Activated T-helper 2 cell treated with anti-CD3 and anti-CD28 coated beads, Interferon-gamma antibody, Interleukin-2, Interleukin-4, amounts not matched to agents 10 μg/mL and 5 μg/mL and 100 μg/mL, durations not matched to agents 14 hours and 24 hours and 36 hours (primary cell): ENCODE measurements around the gene DNAJB9. TPM values are rescaled to one million over a fixed set of nuclear protein-coding genes. Genes with fewer than 3 reads are reported as not detected.

Source experiments
- DNase-seq: peaks from one replicate; pipeline ENCODE4 v3.0.0; 2021; ENCODE audit warnings: low spot score
- H3K27ac Mint-ChIP-seq: one replicate; pipeline ENCODE4 v1.8.0; 2021; ENCODE audit warnings: mixed read lengths
- H3K27me3 Mint-ChIP-seq: one replicate; pipeline ENCODE4 v1.8.0; 2021; ENCODE audit warnings: low read depth, mixed read lengths
- H3K36me3 Mint-ChIP-seq: one replicate; pipeline ENCODE4 v1.8.0; 2021; ENCODE audit warnings: low read depth, mixed read lengths
- H3K4me1 Mint-ChIP-seq: one replicate; pipeline ENCODE4 v1.8.0; 2021; ENCODE audit warnings: low read depth, mixed read lengths
- H3K4me3 Mint-ChIP-seq: one replicate; pipeline ENCODE4 v1.8.0; 2021; ENCODE audit warnings: low read depth, mild to moderate bottlenecking, moderate library complexity, mixed read lengths
- H3K9me3 Mint-ChIP-seq: one replicate; pipeline ENCODE4 v1.8.0; 2021; ENCODE audit warnings: mixed read lengths
- intact Hi-C: fragments of 100-400 bp; cut with micrococcal nuclease; formaldehyde crosslinking; loops from one replicate; pipeline ENCODE4 v1.15.1; 2023
- total RNA-seq: library from RNA; stranded (reverse); gene quantifications from 2 replicates; pipeline ENCODE4 v1.2.3, GENCODE V29; 2022

DNAJB9 gene
- total RNA-seq, 1 donor from 2014 or later, result 19.4 TPM

GRCh38 chr7:108576116-108576515, 6.4 kb downstream of the DNAJB9 start:
- no peaks in the 10 kb centered on the region for H3K27me3 Mint-ChIP-seq
- intact Hi-C loops, result no loop called here
- DNase-seq, result no peak
- H3K36me3 Mint-ChIP-seq, result peaks cover 89% of the 10 kb centered on the region
- peaks cover 37% of the 10 kb centered on the region for H3K4me1 Mint-ChIP-seq
- H3K4me3 Mint-ChIP-seq, result no peak overlapping the region
- H3K27ac Mint-ChIP-seq, result peak overlapping the region; percentile 8
- H3K9me3 Mint-ChIP-seq, result peaks cover 10% of the 10 kb centered on the region

- Mint-ChIP-seq H3K9me3 (peaks cover 10% of the 10 kb centered on the region), H3K36me3 (peaks cover 65% of the 10 kb centered on the region), H3K27me3 (no peaks in the 10 kb centered on the region), H3K27ac (no peak overlapping the region), H3K4me1 (peaks cover 17% of the 10 kb centered on the region), H3K4me3 (no peak overlapping the region)
- intact Hi-C loops, result no loop called here
- DNase-seq, result no peak
These were observed 9.3 kb downstream of the DNAJB9 start for GRCh38 chr7:108578937-108579336.

- H3K4me3 Mint-ChIP-seq, result no peak overlapping the region
- H3K9me3 Mint-ChIP-seq, result peaks cover 10% of the 10 kb centered on the region
- no peaks in the 10 kb centered on the region for H3K27me3 Mint-ChIP-seq
- DNase-seq, result no peak
- intact Hi-C loops, result no loop called here
- H3K36me3 Mint-ChIP-seq, result peaks cover 51% of the 10 kb centered on the region
- no peak overlapping the region for H3K27ac Mint-ChIP-seq
- peaks cover 12% of the 10 kb centered on the region for H3K4me1 Mint-ChIP-seq
These were observed 10.6 kb downstream of the DNAJB9 start for GRCh38 chr7:108580298-108580697.

- DNase-seq, result no peak
- Mint-ChIP-seq H3K9me3 (peaks cover 10% of the 10 kb centered on the region), H3K4me1 (peaks cover under 1% of the 10 kb centered on the region), H3K27ac (no peak overlapping the region), H3K27me3 (peaks cover 12% of the 10 kb centered on the region), H3K4me3 (no peak overlapping the region), H3K36me3 (peaks cover 35% of the 10 kb centered on the region)
- intact Hi-C loops, result no loop called here
These were observed 12.2 kb downstream of the DNAJB9 start for GRCh38 chr7:108581655-108582491.

GRCh38 chr7:108584211-108584610, 14.5 kb downstream of the DNAJB9 start:
- H3K36me3 Mint-ChIP-seq, result peaks cover 15% of the 10 kb centered on the region
- no peak for DNase-seq

GRCh38 chr7:108585843-108586242, 16.2 kb downstream of the DNAJB9 start:
- peaks cover 2% of the 10 kb centered on the region for H3K36me3 Mint-ChIP-seq
- DNase-seq, result no peak
- no peak overlapping the region for H3K4me3 Mint-ChIP-seq
- no peaks in the 10 kb centered on the region for H3K9me3 Mint-ChIP-seq
- no peaks in the 10 kb centered on the region for H3K4me1 Mint-ChIP-seq
- H3K27me3 Mint-ChIP-seq, result peaks cover 23% of the 10 kb centered on the region
- intact Hi-C loops, result no loop called here
- H3K27ac Mint-ChIP-seq, result no peak overlapping the region

More at GRCh38 chr7:108584211-108584610, 14.5 kb downstream of the DNAJB9 start:
- H3K27me3 Mint-ChIP-seq, result peaks cover 20% of the 10 kb centered on the region
- no peaks in the 10 kb centered on the region for H3K4me1 Mint-ChIP-seq
- H3K9me3 Mint-ChIP-seq, result peaks cover 6% of the 10 kb centered on the region
- H3K27ac Mint-ChIP-seq, result no peak overlapping the region
- no peak overlapping the region for H3K4me3 Mint-ChIP-seq
- intact Hi-C loops, result no loop called here

GRCh38 chr7:108586274-108586710, 16.6 kb downstream of the DNAJB9 start:
- H3K27ac Mint-ChIP-seq, result no peak overlapping the region
- no peak overlapping the region for H3K4me3 Mint-ChIP-seq
- DNase-seq, result no peak
- H3K36me3 Mint-ChIP-seq, result no peaks in the 10 kb centered on the region
- H3K4me1 Mint-ChIP-seq, result no peaks in the 10 kb centered on the region
- intact Hi-C loops, result no loop called here
- H3K27me3 Mint-ChIP-seq, result peaks cover 23% of the 10 kb centered on the region
- no peaks in the 10 kb centered on the region for H3K9me3 Mint-ChIP-seq

GRCh38 chr7:108589199-108589598, 19.5 kb downstream of the DNAJB9 start:
- Mint-ChIP-seq H3K36me3 (no peaks in the 10 kb centered on the region), H3K4me3 (no peak overlapping the region), H3K4me1 (no peaks in the 10 kb centered on the region), H3K27me3 (peaks cover 25% of the 10 kb centered on the region), H3K27ac (no peak overlapping the region), H3K9me3 (no peaks in the 10 kb centered on the region)
- DNase-seq, result no peak
- intact Hi-C loops, result no loop called here

- Mint-ChIP-seq H3K4me3 (no peak overlapping the region), H3K36me3 (no peaks in the 10 kb centered on the region), H3K27me3 (peaks cover 25% of the 10 kb centered on the region), H3K27ac (no peak overlapping the region), H3K9me3 (no peaks in the 10 kb centered on the region), H3K4me1 (no peaks in the 10 kb centered on the region)
- intact Hi-C loops, result no loop called here
- DNase-seq, result no peak
These were observed 20.2 kb downstream of the DNAJB9 start for GRCh38 chr7:108589874-108590273.

GRCh38 chr7:108590606-108591005, 20.9 kb downstream of the DNAJB9 start:
- Mint-ChIP-seq H3K9me3 (no peaks in the 10 kb centered on the region), H3K36me3 (no peaks in the 10 kb centered on the region), H3K27ac (no peak overlapping the region), H3K27me3 (peaks cover 25% of the 10 kb centered on the region), H3K4me3 (no peak overlapping the region), H3K4me1 (no peaks in the 10 kb centered on the region)
- DNase-seq, result no peak
- intact Hi-C loops, result no loop called here

GRCh38 chr7:108592646-108593201, 23.1 kb downstream of the DNAJB9 start:
- no peak for DNase-seq
- Mint-ChIP-seq H3K36me3 (no peaks in the 10 kb centered on the region), H3K4me3 (no peak overlapping the region), H3K27me3 (peaks cover 9% of the 10 kb centered on the region), H3K4me1 (no peaks in the 10 kb centered on the region), H3K9me3 (no peaks in the 10 kb centered on the region), H3K27ac (no peak overlapping the region)
- intact Hi-C loops, result no loop called here

GRCh38 chr7:108596560-108596959, 26.9 kb downstream of the DNAJB9 start:
- Mint-ChIP-seq H3K27ac (no peak overlapping the region), H3K27me3 (peaks cover 29% of the 10 kb centered on the region), H3K4me1 (no peaks in the 10 kb centered on the region), H3K36me3 (no peaks in the 10 kb centered on the region), H3K9me3 (no peaks in the 10 kb centered on the region), H3K4me3 (no peak overlapping the region)
- no peak for DNase-seq
- intact Hi-C loops, result no loop called here

- H3K4me3 Mint-ChIP-seq, result no peak overlapping the region
- intact Hi-C loops, result no loop called here
These were observed 28.5 kb downstream of the DNAJB9 start for GRCh38 chr7:108598153-108598552.

More at GRCh38 chr7:108598153-108598552, 28.5 kb downstream of the DNAJB9 start:
- Mint-ChIP-seq H3K27me3 (peaks cover 29% of the 10 kb centered on the region), H3K27ac (no peak overlapping the region), H3K4me1 (no peaks in the 10 kb centered on the region), H3K36me3 (no peaks in the 10 kb centered on the region), H3K9me3 (no peaks in the 10 kb centered on the region)
- no peak for DNase-seq
